ENCODE measurements around the gene EPHA6. TPM values are rescaled to one million over a fixed set of nuclear protein-coding genes. Genes with fewer than 3 reads are reported as not detected.

The EPHA6 gene
- total RNA-seq, 1 experiment from 2014 or later = 0.61 TPM

DNA sequence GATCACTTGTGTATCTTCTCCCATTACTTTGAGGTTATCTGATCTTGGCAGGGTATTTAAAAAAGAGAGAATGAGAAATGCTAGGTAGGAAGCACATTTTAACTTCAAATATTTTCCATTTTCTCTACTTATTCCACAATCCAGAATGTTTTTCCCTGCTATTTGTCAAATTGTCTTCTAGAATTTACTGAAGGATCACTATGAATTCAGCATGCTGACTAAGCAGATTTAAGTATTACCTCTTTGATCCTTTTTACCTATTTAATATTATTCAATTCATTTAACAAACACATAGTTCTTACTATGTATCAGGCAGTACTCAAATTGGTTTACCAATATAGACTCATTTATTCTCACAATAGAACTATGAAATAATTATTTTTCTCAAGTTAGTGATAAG is 486.7 kb downstream of the EPHA6 start:
- no peaks in the 10 kb centered on the region for H3K4me1 Mint-ChIP-seq
- no peaks in the 10 kb centered on the region for H3K79me1 ChIP-seq (ENCODE audit: insufficient read depth, low read depth, low read length, poor library complexity, severe bottlenecking)
- no peak overlapping the region for H3K9ac ChIP-seq (ENCODE audit: extremely low read depth, insufficient read length, low read length)
- H3T11ph ChIP-seq (ENCODE audit: low read length) = no peak overlapping the region
- no peaks in the 10 kb centered on the region for H3K9me3 ChIP-seq (ENCODE audit: control insufficient read depth, low read depth, low read length)
- H4K20me1 ChIP-seq (ENCODE audit: control insufficient read depth, insufficient read depth, insufficient read length) = no peaks in the 10 kb centered on the region
- H3K4ac ChIP-seq (ENCODE audit: low read depth, low read length) = no peak overlapping the region
- H3K4me3 Mint-ChIP-seq = no peak overlapping the region
- no peak overlapping the region for H2AK5ac ChIP-seq (ENCODE audit: insufficient read length, low read length)
- H4K8ac ChIP-seq (replicated peaks; ENCODE audit: insufficient read length, low read depth, low read length) = no peak overlapping the region
- no peaks in the 10 kb centered on the region for H3K79me2 ChIP-seq (ENCODE audit: insufficient read depth, low read length)
- TF ChIP-seq, protein P1, sequence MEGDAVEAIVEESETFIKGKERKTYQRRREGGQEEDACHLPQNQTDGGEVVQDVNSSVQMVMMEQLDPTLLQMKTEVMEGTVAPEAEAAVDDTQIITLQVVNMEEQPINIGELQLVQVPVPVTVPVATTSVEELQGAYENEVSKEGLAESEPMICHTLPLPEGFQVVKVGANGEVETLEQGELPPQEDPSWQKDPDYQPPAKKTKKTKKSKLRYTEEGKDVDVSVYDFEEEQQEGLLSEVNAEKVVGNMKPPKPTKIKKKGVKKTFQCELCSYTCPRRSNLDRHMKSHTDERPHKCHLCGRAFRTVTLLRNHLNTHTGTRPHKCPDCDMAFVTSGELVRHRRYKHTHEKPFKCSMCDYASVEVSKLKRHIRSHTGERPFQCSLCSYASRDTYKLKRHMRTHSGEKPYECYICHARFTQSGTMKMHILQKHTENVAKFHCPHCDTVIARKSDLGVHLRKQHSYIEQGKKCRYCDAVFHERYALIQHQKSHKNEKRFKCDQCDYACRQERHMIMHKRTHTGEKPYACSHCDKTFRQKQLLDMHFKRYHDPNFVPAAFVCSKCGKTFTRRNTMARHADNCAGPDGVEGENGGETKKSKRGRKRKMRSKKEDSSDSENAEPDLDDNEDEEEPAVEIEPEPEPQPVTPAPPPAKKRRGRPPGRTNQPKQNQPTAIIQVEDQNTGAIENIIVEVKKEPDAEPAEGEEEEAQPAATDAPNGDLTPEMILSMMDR (conservative IDR thresholded peaks at IDR 0.05) = no peak
- H3K36me3 Mint-ChIP-seq (ENCODE audit: insufficient read depth in 1 of 3, low read depth in 3 of 3) = peaks cover 0 to 11% (median 5%) of the 10 kb centered on the region in 3 experiments; a peak in 3 of 7 replicates
- H3K4me2 ChIP-seq (ENCODE audit: insufficient read depth, insufficient read length, low read length) = no peak overlapping the region
- H2BK5ac ChIP-seq (ENCODE audit: insufficient read length, low read length) = no peak overlapping the region
- no peak overlapping the region for H2BK15ac ChIP-seq (ENCODE audit: low read depth, low read length)
- no peak overlapping the region for H2BK20ac ChIP-seq (ENCODE audit: low read depth, low read length, poor library complexity, severe bottlenecking)
- no peaks in the 10 kb centered on the region for H3K23me2 ChIP-seq (ENCODE audit: insufficient read length, low read depth, low read length, poor library complexity, severe bottlenecking)
- H3K23ac ChIP-seq (ENCODE audit: insufficient read length, low read depth, low read length) = no peak overlapping the region
- H3K27me3 ChIP-seq (ENCODE audit: insufficient read depth, low read length) = no peaks in the 10 kb centered on the region
- no peak overlapping the region for H4K5ac ChIP-seq (ENCODE audit: insufficient read length, low read depth, low read length)
- H3K27ac ChIP-seq (ENCODE audit: insufficient read length, low read depth, low read length) = no peak overlapping the region
- no peak overlapping the region for H3K27ac Mint-ChIP-seq
- H2BK120ac ChIP-seq (ENCODE audit: low read depth, low read length, poor library complexity, severe bottlenecking) = no peak overlapping the region
- H3K18ac ChIP-seq (ENCODE audit: insufficient read length, low read depth, low read length) = no peak overlapping the region
- H4K91ac ChIP-seq (ENCODE audit: insufficient read length, low read depth, low read length) = no peak overlapping the region
- no peak overlapping the region for H2BK12ac ChIP-seq (ENCODE audit: insufficient read length, low read depth, low read length)
- no peaks in the 10 kb centered on the region for H3K27me3 Mint-ChIP-seq (ENCODE audit: low read depth)
- peaks cover 7 to 14% of the 10 kb centered on the region in 2 experiments; a peak in 4 of 5 replicates for H3K9me3 Mint-ChIP-seq
- H3K56ac ChIP-seq (ENCODE audit: insufficient read length, low read depth, low read length) = no peak overlapping the region
- DNase-seq = no peak
- no peaks in the 10 kb centered on the region for H3K4me1 ChIP-seq (ENCODE audit: insufficient read depth, low read length)
- no peak overlapping the region for H2AFZ ChIP-seq (ENCODE audit: low read length)
- H3K14ac ChIP-seq (ENCODE audit: insufficient read depth, low read length) = no peak overlapping the region
